Smooth muscle cell of the brain vasculature (primary cell): ENCODE data around the gene B3GNT9.
"Not testable (repeated sequence)": the region's sequence is repeated elsewhere in the genome, so short reads cannot be mapped to it uniquely, and the experiment has no call there.

Experiments
- DNase-seq: peaks from one replicate; pipeline ENCODE4 v3.0.0-alpha.2; 2012; ENCODE audit warnings: low read depth, low spot score

The B3GNT9 gene

GRCh38 chr16:67150047-67150832 lies 558 bp downstream of the B3GNT9 start:
- DNase-seq = no peak

GRCh38 chr16:67149276-67150046 lies 1.3 kb downstream of the B3GNT9 start:
- DNase-seq = no peak

GRCh38 chr16:67148656-67149275 lies 2.0 kb downstream of the B3GNT9 start:
- no peak for DNase-seq

GRCh38 chr16:67148221-67148620 lies 2.6 kb downstream of the B3GNT9 start:
- DNase-seq = no peak

GRCh38 chr16:67147437-67148140 lies 3.2 kb downstream of the B3GNT9 start:
- no peak for DNase-seq

- no peak for DNase-seq
Observed at GRCh38 chr16:67146523-67147357, 4.1 kb downstream of the B3GNT9 start.

- DNase-seq = no peak
Observed at GRCh38 chr16:67145746-67146145, 5.1 kb downstream of the B3GNT9 start.

GRCh38 chr16:67144943-67145342 lies 5.9 kb downstream of the B3GNT9 start:
- no peak for DNase-seq

GRCh38 chr16:67142342-67142741 lies 8.5 kb downstream of the B3GNT9 start:
- DNase-seq = no peak

GRCh38 chr16:67141391-67141790 lies 9.4 kb downstream of the B3GNT9 start:
- DNase-seq = no peak

GRCh38 chr16:67137605-67138004 lies 13.2 kb downstream of the B3GNT9 start:
- no peak for DNase-seq

- no peak for DNase-seq
Observed at GRCh38 chr16:67129422-67129821, 21.4 kb downstream of the B3GNT9 start.

GRCh38 chr16:67128887-67129286 lies 21.9 kb downstream of the B3GNT9 start:
- DNase-seq = no peak

- DNase-seq = no peak
Observed at GRCh38 chr16:67128417-67128816, 22.4 kb downstream of the B3GNT9 start.

- not testable (repeated sequence) for DNase-seq
Observed at GRCh38 chr16:67122799-67123198, 28.0 kb downstream of the B3GNT9 start.

GRCh38 chr16:67120025-67120424 lies 30.8 kb downstream of the B3GNT9 start:
- no peak for DNase-seq

- no peak for DNase-seq
Observed at GRCh38 chr16:67117716-67118115, 33.1 kb downstream of the B3GNT9 start.

GRCh38 chr16:67116388-67117311 lies 34.1 kb downstream of the B3GNT9 start:
- no peak for DNase-seq

- no peak for DNase-seq
Observed at GRCh38 chr16:67115639-67116038, 35.2 kb downstream of the B3GNT9 start.

GRCh38 chr16:67114793-67115192 lies 36.0 kb downstream of the B3GNT9 start:
- no peak for DNase-seq
